ENCODE data around the gene CHAT.

- TF ChIP-seq CTCF (conservative IDR thresholded peaks at IDR 0.05; ENCODE audit: low read length), result no peak
- TF ChIP-seq EZH2phosphoT487 (IDR thresholded peaks at IDR 0.05; ENCODE audit: borderline replicate concordance, low read depth, low read length), result no peak
These were observed 31.6 kb downstream of the CHAT start for GRCh38 chr10:49645417-49645816.

All from OCI-LY7 (cell line).